ENCODE measurements around the gene MIPOL1. TPM values are rescaled to one million over a fixed set of nuclear protein-coding genes. Genes with fewer than 3 reads are reported as not detected.
"Not testable (repeated sequence)": the region's sequence is repeated elsewhere in the genome, so short reads cannot be mapped to it uniquely, and the experiment has no call there.

Gene MIPOL1
- total and polyA plus RNA-seq, 2 experiments from 2014 or later, result 5.7 to 5.9 TPM

DNA sequence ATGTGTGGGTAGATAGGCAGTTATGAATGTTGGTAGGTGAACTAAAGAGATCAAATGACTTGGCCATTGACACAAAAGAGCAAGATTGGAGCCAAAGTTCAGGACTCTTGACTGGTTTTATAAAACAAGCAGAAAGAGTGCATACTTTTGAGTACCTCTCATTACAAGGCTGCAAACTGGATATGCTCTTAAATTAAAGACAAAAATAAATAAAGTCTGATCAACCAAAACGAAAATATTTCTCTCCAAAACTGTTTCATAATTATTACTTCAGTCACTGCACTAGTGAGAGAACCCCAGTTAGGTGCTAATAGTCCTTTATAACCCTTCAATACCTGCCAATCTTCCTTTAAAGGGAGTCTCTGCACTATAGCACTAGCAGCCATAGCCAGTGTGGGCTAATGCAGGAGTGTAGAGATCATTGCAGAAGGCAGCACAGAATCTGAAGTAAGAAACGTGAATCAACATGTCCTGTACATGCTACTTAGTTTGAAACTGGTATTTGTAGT, 250.2 kb downstream of the MIPOL1 start:
- H3K4me2 ChIP-seq (ENCODE audit: unreplicated experiment), result no peak overlapping the region
- no peak overlapping the region for H3K27ac ChIP-seq
- no peak overlapping the region for H3K4me3 ChIP-seq
- H3K4me1 ChIP-seq (ENCODE audit: insufficient read depth), result no peaks in the 10 kb centered on the region
- no peak overlapping the region for H3K9ac ChIP-seq
- no peak for DNase-seq
- H3K27me3 ChIP-seq (replicated peaks; ENCODE audit: insufficient read depth), result no peaks in the 10 kb centered on the region
- no peaks in the 10 kb centered on the region for H3F3A ChIP-seq (ENCODE audit: insufficient read depth)
- no peak for TF ChIP-seq EZH2 (IDR thresholded peaks at IDR 0.05; ENCODE audit: insufficient read depth, poor library complexity, severe bottlenecking)
- no peak for TF ChIP-seq EZH2phosphoT487 (IDR thresholded peaks at IDR 0.05; ENCODE audit: insufficient read depth, low read depth)
- 40 to 58% methylated on average over 2 of the region's 2 CpGs for WGBS, 2 experiments (ENCODE audit: low coverage in 1 of 2, low lambda C conversion rate in 2 of 2, missing lambda C conversion rate in 2 of 2)
- no peaks in the 10 kb centered on the region for H4K20me1 ChIP-seq (ENCODE audit: insufficient read depth)
- no peaks in the 10 kb centered on the region for H3K9me3 ChIP-seq (ENCODE audit: low read depth)
- no peaks in the 10 kb centered on the region for H3K79me2 ChIP-seq (ENCODE audit: insufficient read depth)
- H3K36me3 ChIP-seq (ENCODE audit: low read depth), result no peaks in the 10 kb centered on the region
- H2AFZ ChIP-seq, result no peak overlapping the region
- in situ Hi-C loops (cut with MboI), result no loop called here
- H3K9me2 ChIP-seq (ENCODE audit: insufficient read depth), result no peaks in the 10 kb centered on the region

DNA sequence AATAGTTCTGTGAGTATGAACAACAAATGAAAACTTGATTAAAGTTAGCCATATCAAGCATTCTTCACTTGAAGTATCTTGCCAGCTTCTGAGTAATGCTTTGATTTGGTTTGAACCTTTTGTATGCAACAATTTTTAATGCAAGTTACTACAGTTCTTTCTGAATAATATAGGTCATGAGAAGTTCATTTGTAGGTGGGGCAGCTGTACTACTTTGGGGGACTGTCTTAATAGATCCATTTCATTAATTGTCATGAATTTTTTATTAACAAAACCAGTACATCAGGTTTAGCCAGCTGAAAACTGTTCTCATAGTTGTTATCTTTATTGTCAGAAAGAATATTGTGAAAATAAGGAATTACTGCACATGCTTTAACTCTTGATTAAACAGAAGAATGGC, 254.6 kb downstream of the MIPOL1 start:
- Histone ChIP-seq H3K27ac (no peak overlapping the region), H4K20me1 (ENCODE audit: insufficient read depth) (no peaks in the 10 kb centered on the region), H3K27me3 (replicated peaks; ENCODE audit: insufficient read depth) (no peaks in the 10 kb centered on the region), H3K4me1 (ENCODE audit: insufficient read depth) (no peaks in the 10 kb centered on the region), H3K4me2 (ENCODE audit: unreplicated experiment) (no peak overlapping the region), H3K9ac (no peak overlapping the region), H3F3A (ENCODE audit: insufficient read depth) (no peaks in the 10 kb centered on the region), H3K4me3 (no peak overlapping the region), H3K36me3 (ENCODE audit: low read depth) (no peaks in the 10 kb centered on the region), H2AFZ (no peak overlapping the region), H3K79me2 (ENCODE audit: insufficient read depth) (no peaks in the 10 kb centered on the region), H3K9me3 (ENCODE audit: low read depth) (no peaks in the 10 kb centered on the region), H3K9me2 (ENCODE audit: insufficient read depth) (no peaks in the 10 kb centered on the region)
- DNase-seq, result no peak
- TF ChIP-seq EZH2 (IDR thresholded peaks at IDR 0.05; ENCODE audit: insufficient read depth, poor library complexity, severe bottlenecking) (no peak), EZH2phosphoT487 (IDR thresholded peaks at IDR 0.05; ENCODE audit: insufficient read depth, low read depth) (no peak)
- in situ Hi-C loops (cut with MboI), result no loop called here

DNA sequence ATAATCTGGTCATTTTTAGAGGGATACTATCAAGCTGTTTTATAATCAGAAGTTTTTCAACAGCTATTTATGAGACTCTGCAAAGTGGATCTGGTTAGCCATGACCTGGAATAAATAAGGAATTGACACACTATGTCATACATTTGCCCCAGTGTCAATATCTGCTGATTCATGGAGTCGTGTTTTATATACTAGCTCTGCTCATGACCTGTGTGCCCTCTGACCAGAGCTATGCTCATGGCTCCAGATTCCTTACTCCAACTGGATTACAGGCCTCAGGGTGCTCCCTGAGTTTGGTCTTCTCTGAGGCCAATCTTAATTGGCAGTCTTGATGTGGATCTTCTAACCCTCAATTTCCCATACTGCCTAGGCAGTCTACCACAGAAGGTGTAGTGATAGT, 256.2 kb downstream of the MIPOL1 start:
- H3K4me1 ChIP-seq (ENCODE audit: insufficient read depth), result no peaks in the 10 kb centered on the region
- H2AFZ ChIP-seq, result no peak overlapping the region
- no peaks in the 10 kb centered on the region for H4K20me1 ChIP-seq (ENCODE audit: insufficient read depth)
- no peak overlapping the region for H3K9ac ChIP-seq
- H3F3A ChIP-seq (ENCODE audit: insufficient read depth), result no peaks in the 10 kb centered on the region
- H3K79me2 ChIP-seq (ENCODE audit: insufficient read depth), result no peaks in the 10 kb centered on the region
- no peak overlapping the region for H3K4me3 ChIP-seq
- H3K36me3 ChIP-seq (ENCODE audit: low read depth), result no peaks in the 10 kb centered on the region
- no peaks in the 10 kb centered on the region for H3K9me3 ChIP-seq (ENCODE audit: low read depth)
- no peaks in the 10 kb centered on the region for H3K27me3 ChIP-seq (replicated peaks; ENCODE audit: insufficient read depth)
- DNase-seq, result no peak
- no peak for TF ChIP-seq EZH2phosphoT487 (IDR thresholded peaks at IDR 0.05; ENCODE audit: insufficient read depth, low read depth)
- no peak overlapping the region for H3K27ac ChIP-seq
- H3K9me2 ChIP-seq (ENCODE audit: insufficient read depth), result no peaks in the 10 kb centered on the region
- WGBS, 2 experiments (ENCODE audit: low coverage in 1 of 2, low lambda C conversion rate in 2 of 2, missing lambda C conversion rate in 2 of 2), result 92 to 93% methylated on average over 1 of the region's 1 CpG
- in situ Hi-C loops (cut with MboI), result no loop called here
- H3K4me2 ChIP-seq (ENCODE audit: unreplicated experiment), result no peak overlapping the region

DNA sequence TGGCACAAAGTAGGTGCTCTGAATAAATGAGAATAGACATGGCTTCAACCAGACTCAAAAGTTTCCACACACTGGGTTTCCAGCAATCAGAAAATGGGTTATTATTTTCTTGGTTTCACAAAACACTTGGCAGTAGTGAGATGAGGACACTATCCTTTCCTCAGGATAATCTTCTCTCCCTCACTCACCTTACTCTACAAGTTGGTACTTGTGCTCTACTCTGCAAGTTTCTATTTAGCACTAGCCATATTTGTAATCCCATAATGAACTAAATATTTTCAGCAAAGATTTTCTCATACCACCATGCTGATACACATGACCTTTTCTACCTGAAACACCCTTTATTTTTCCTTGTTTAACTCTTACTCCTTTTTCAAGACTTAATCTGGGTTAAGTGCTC, 259.6 kb downstream of the MIPOL1 start:
- Histone ChIP-seq H3K4me3 (no peak overlapping the region), H3K79me2 (ENCODE audit: insufficient read depth) (no peaks in the 10 kb centered on the region), H3K4me2 (ENCODE audit: unreplicated experiment) (no peak overlapping the region), H3K27me3 (replicated peaks; ENCODE audit: insufficient read depth) (no peaks in the 10 kb centered on the region), H2AFZ (no peak overlapping the region), H3K9ac (no peak overlapping the region), H3K4me1 (ENCODE audit: insufficient read depth) (no peaks in the 10 kb centered on the region), H3K9me3 (ENCODE audit: low read depth) (no peaks in the 10 kb centered on the region), H3K36me3 (ENCODE audit: low read depth) (no peaks in the 10 kb centered on the region), H3F3A (ENCODE audit: insufficient read depth) (no peaks in the 10 kb centered on the region), H4K20me1 (ENCODE audit: insufficient read depth) (no peaks in the 10 kb centered on the region), H3K9me2 (ENCODE audit: insufficient read depth) (no peaks in the 10 kb centered on the region), H3K27ac (no peak overlapping the region)
- in situ Hi-C loops (cut with MboI), result no loop called here
- no peak for DNase-seq
- TF ChIP-seq EZH2 (IDR thresholded peaks at IDR 0.05; ENCODE audit: insufficient read depth, poor library complexity, severe bottlenecking), result no peak
- TF ChIP-seq EZH2phosphoT487 (IDR thresholded peaks at IDR 0.05; ENCODE audit: insufficient read depth, low read depth), result no peak

DNA sequence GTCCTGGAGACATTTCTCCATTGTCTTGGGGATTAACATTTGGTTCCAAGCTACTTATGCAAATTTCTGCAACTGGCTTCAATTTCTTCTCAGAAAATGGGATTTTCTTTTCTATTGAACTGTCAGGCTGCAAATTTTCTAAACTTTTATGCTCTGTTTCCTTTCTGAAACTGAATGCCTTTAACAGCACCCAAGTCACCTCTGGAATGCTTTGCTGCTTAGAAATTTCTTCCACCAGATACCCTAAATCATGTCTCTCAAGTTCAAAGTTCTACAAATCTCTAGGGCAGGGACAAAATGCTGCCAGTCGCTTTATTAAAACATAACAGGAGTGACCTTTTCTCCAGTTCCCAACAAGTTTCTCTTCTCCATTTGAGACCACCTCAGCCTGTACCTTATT, 264.7 kb downstream of the MIPOL1 start:
- H4K20me1 ChIP-seq (ENCODE audit: insufficient read depth); DNase-seq; H3K27me3 ChIP-seq (replicated peaks; ENCODE audit: insufficient read depth); H3K79me2 ChIP-seq (ENCODE audit: insufficient read depth); H3K9ac ChIP-seq; H3F3A ChIP-seq (ENCODE audit: insufficient read depth); H3K36me3 ChIP-seq (ENCODE audit: low read depth); H3K27ac ChIP-seq; H3K4me2 ChIP-seq (ENCODE audit: unreplicated experiment); H2AFZ ChIP-seq; H3K4me1 ChIP-seq (ENCODE audit: insufficient read depth); H3K9me2 ChIP-seq (ENCODE audit: insufficient read depth); H3K4me3 ChIP-seq; H3K9me3 ChIP-seq (ENCODE audit: low read depth); in situ Hi-C loops (cut with MboI): not testable (repeated sequence)
- 97 to 100% methylated on average over 1 of the region's 1 CpG for WGBS, 2 experiments (ENCODE audit: low coverage in 1 of 2, low lambda C conversion rate in 2 of 2, missing lambda C conversion rate in 2 of 2)
